NB4 (cell line): ENCODE measurements around the gene CD300LB.

ENCODE experiments used
- CTCF ChIP-seq: IDR thresholded peaks from one replicate; pipeline ENCODE4 v1.5.1; 2012; ENCODE audit warnings: low read depth, low read length
- MAX ChIP-seq: IDR thresholded peaks from 2 replicates; pipeline ENCODE4 v1.6.1; 2011; ENCODE audit warnings: low read depth, low read length
- MYC ChIP-seq: IDR thresholded peaks from 2 replicates; pipeline ENCODE4 v1.6.1; 2011; ENCODE audit warnings: low read depth, low read length
- POLR2A ChIP-seq: IDR thresholded peaks from 2 replicates; pipeline ENCODE4 v1.6.1; 2011; ENCODE audit warnings: mild to moderate bottlenecking; ENCODE audit not compliant: insufficient read length; ENCODE audit errors: extremely low read depth

- TF ChIP-seq CTCF (no peak), POLR2A (no peak), MYC (no peak), MAX (no peak)
Measured at GRCh38 chr17:74539281-74539820, 8.1 kb upstream of the CD300LB start.
